Activated T-helper 1 cell treated with Interleukin-2 at 50 U/mL for 16 hours (primary cell): ENCODE data around the gene POU1F1.
"Not testable (repeated sequence)": the region's sequence is repeated elsewhere in the genome, so short reads cannot be mapped to it uniquely, and the experiment has no call there.

Experiments used
- DNase-seq: peaks from one replicate; pipeline ENCODE4 v3.0.0-alpha.2; 2020; ENCODE audit warnings: low read depth

Gene POU1F1

GRCh38 chr3:87250009-87250408 is 26.4 kb downstream of the POU1F1 start:
- no peak for DNase-seq

GRCh38 chr3:87248831-87249230 is 27.6 kb downstream of the POU1F1 start:
- no peak for DNase-seq

GRCh38 chr3:87248231-87248630 is 28.2 kb downstream of the POU1F1 start:
- not testable (repeated sequence) for DNase-seq

- no peak for DNase-seq
Observed at GRCh38 chr3:87247430-87247773, 29.0 kb downstream of the POU1F1 start.

GRCh38 chr3:87246662-87247429 is 29.5 kb downstream of the POU1F1 start:
- DNase-seq = no peak

- no peak for DNase-seq
Observed at GRCh38 chr3:87236093-87236492, 40.3 kb downstream of the POU1F1 start.

GRCh38 chr3:87233805-87234204 is 42.6 kb downstream of the POU1F1 start:
- no peak for DNase-seq

- no peak for DNase-seq
Observed at GRCh38 chr3:87229113-87229512, 47.3 kb downstream of the POU1F1 start.

- no peak for DNase-seq
Observed at GRCh38 chr3:87228316-87228715, 48.1 kb downstream of the POU1F1 start.

- DNase-seq = no peak
Observed at GRCh38 chr3:87227835-87228144, 48.6 kb downstream of the POU1F1 start.

GRCh38 chr3:87227104-87227834 is 49.1 kb downstream of the POU1F1 start, which contains the start of gene CHMP2B:
Gene CHMP2B (plus strand): TSS chr3:87227309. CDS start chr3:87227523, 214 bp downstream.
- peak; percentile 84 for DNase-seq

GRCh38 chr3:87225659-87226058 is 50.7 kb downstream of the POU1F1 start:
- DNase-seq = no peak

- no peak for DNase-seq
Observed at GRCh38 chr3:87219611-87220010, 56.8 kb downstream of the POU1F1 start.

- DNase-seq = no peak
Observed at GRCh38 chr3:87218560-87218959, 57.8 kb downstream of the POU1F1 start.
